Right lobe of liver (tissue), 4 donors: ENCODE results near the gene CTAG2.

Experiments
- CTCF ChIP-seq, 4 donors: fragments of 200-600 bp in 3 of 4; fragments of 450-650 bp in 1 of 4; IDR thresholded peaks; one replicate each; pipeline versions ENCODE4 v1.5.1 to v1.8.0; 2016 to 2022; ENCODE audit warnings: antibody characterized with exemption in 4 of 4, mild to moderate bottlenecking in 2 of 4
- POLR2A ChIP-seq: fragments of 450-650 bp; IDR thresholded peaks from one replicate; pipeline ENCODE4 v1.6.1; 2017; ENCODE audit warnings: antibody characterized with exemption, mild to moderate bottlenecking
- donor health status: DM: no; HTN: no; CAD: no.
- donor health status: DM: no; HTN: no; CAD: no.
- donor health status: DM: no; HTN: yes; CAD: no.

GRCh38 chrX:154658957-154659356, 5.6 kb upstream of the CTAG2 start:
- no peak for TF ChIP-seq POLR2A
- no peak for TF ChIP-seq CTCF (IDR thresholded peaks at IDR 0.05)
